Measurements from ENCODE around the gene PRKRA. TPM values are rescaled to one million over a fixed set of nuclear protein-coding genes. Genes with fewer than 3 reads are reported as not detected.

PRKRA gene
- total and polyA plus RNA-seq, 2 of the 13 experiments (the other 11 are each of a cell fraction or from before 2014, with no cell fraction given), result 53.1 to 74.7 TPM

DNA sequence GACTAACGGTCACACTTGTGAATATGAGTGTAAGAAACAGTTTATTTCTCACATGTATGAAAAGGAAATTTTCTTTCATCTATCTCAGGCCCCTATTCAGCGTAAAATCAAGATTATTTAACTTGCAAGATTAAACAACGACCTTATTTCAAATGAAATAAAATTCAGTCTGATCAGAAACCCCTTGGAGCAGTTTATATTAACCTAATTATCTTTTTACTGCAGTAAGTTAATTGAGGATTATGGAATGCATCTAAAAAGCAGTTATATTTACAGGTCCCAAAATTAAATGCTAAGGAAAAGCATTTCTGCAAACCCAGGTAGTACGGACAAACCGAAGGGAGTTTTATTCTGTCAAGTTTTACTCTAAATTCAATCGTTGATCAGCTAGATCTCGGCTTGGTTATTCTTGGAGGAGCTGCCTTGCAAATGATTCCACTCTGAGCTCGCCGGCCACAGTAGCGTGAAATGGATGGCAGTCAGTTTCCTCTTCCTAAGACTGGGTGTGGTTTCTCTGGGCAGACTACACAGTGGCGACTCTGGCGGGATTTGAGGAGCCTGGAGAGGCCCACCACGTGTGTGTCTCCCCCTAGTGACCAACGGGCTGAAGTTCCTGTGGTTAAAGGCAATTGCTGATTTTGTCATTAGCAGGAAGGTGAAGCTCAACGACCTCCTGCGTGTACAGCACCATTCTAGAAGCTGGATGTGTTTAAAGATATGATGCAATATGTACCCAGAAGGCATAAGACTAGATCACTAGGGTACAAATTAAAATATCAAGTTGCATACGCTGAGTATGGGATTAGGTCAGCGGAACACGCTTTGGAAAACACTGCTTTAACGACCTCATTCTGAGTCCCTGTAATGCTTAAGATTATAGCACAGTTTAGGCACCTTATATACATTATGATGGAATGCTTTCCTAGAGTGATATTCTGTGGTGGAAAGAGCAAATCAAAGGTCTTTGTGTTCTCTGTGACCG, 36.4 kb downstream of the PRKRA start (continued):
- TF ChIP-seq SNAPC4 (CRISPR knock-in tag; IDR thresholded peaks at IDR 0.05) (no peak), CENPX (CRISPR knock-in tag; IDR thresholded peaks at IDR 0.05) (no peak), ZNF703 (CRISPR knock-in tag; IDR thresholded peaks at IDR 0.05; ENCODE audit: borderline replicate concordance) (no peak), FOXO4 (CRISPR knock-in tag; conservative IDR thresholded peaks at IDR 0.05) (no peak), ZNF446 (CRISPR knock-in tag; IDR thresholded peaks at IDR 0.05) (no peak), KMT2A (CRISPR knock-in tag; IDR thresholded peaks at IDR 0.05) (no peak), ATF1 (CRISPR knock-in tag; IDR thresholded peaks at IDR 0.05) (no peak), JUN (CRISPR knock-in tag; IDR thresholded peaks at IDR 0.05) (no peak), HBP1 (CRISPR knock-in tag; IDR thresholded peaks at IDR 0.05; ENCODE audit: low read depth) (no peak)
- TF ChIP-seq, protein P1, sequence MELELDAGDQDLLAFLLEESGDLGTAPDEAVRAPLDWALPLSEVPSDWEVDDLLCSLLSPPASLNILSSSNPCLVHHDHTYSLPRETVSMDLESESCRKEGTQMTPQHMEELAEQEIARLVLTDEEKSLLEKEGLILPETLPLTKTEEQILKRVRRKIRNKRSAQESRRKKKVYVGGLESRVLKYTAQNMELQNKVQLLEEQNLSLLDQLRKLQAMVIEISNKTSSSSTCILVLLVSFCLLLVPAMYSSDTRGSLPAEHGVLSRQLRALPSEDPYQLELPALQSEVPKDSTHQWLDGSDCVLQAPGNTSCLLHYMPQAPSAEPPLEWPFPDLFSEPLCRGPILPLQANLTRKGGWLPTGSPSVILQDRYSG (CRISPR knock-in tag; IDR thresholded peaks at IDR 0.05), result no peak
- TF ChIP-seq, protein P2, sequence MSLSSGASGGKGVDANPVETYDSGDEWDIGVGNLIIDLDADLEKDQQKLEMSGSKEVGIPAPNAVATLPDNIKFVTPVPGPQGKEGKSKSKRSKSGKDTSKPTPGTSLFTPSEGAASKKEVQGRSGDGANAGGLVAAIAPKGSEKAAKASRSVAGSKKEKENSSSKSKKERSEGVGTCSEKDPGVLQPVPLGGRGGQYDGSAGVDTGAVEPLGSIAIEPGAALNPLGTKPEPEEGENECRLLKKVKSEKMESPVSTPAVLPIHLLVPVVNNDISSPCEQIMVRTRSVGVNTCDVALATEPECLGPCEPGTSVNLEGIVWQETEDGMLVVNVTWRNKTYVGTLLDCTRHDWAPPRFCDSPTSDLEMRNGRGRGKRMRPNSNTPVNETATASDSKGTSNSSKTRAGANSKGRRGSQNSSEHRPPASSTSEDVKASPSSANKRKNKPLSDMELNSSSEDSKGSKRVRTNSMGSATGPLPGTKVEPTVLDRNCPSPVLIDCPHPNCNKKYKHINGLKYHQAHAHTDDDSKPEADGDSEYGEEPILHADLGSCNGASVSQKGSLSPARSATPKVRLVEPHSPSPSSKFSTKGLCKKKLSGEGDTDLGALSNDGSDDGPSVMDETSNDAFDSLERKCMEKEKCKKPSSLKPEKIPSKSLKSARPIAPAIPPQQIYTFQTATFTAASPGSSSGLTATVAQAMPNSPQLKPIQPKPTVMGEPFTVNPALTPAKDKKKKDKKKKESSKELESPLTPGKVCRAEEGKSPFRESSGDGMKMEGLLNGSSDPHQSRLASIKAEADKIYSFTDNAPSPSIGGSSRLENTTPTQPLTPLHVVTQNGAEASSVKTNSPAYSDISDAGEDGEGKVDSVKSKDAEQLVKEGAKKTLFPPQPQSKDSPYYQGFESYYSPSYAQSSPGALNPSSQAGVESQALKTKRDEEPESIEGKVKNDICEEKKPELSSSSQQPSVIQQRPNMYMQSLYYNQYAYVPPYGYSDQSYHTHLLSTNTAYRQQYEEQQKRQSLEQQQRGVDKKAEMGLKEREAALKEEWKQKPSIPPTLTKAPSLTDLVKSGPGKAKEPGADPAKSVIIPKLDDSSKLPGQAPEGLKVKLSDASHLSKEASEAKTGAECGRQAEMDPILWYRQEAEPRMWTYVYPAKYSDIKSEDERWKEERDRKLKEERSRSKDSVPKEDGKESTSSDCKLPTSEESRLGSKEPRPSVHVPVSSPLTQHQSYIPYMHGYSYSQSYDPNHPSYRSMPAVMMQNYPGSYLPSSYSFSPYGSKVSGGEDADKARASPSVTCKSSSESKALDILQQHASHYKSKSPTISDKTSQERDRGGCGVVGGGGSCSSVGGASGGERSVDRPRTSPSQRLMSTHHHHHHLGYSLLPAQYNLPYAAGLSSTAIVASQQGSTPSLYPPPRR (CRISPR knock-in tag; IDR thresholded peaks at IDR 0.05; ENCODE audit: borderline replicate concordance), result no peak; the same call in 1 of the 2 replicates
